ENCODE measurements around the gene VSTM2A.
"Not testable (repeated sequence)": the region's sequence is repeated elsewhere in the genome, so short reads cannot be mapped to it uniquely, and the experiment has no call there.

VSTM2A gene

GRCh38 chr7:54541669-54542625 lies at the start of gene VSTM2A:
VSTM2A (plus strand) TSS chr7:54542375; CDS start chr7:54542731, 356 bp downstream.
- DNase-seq: no peak

- not testable (repeated sequence) for DNase-seq
Measured at GRCh38 chr7:54504531-54504930, 37.6 kb upstream of the VSTM2A start.

- DNase-seq: no peak
Measured at GRCh38 chr7:54529568-54529967, 12.6 kb upstream of the VSTM2A start.

GRCh38 chr7:54538122-54538521 lies 4.1 kb upstream of the VSTM2A start:
- no peak for DNase-seq

- no peak for DNase-seq
Measured at GRCh38 chr7:54543051-54543488, 895 bp downstream of the VSTM2A start.

- DNase-seq: no peak
Measured at GRCh38 chr7:54544149-54544526, 2.0 kb downstream of the VSTM2A start.

GRCh38 chr7:54544527-54545240 lies 2.5 kb downstream of the VSTM2A start:
- DNase-seq: no peak

GRCh38 chr7:54545241-54545563 lies 3.0 kb downstream of the VSTM2A start:
- DNase-seq: no peak

GRCh38 chr7:54546081-54546985 lies 4.2 kb downstream of the VSTM2A start:
- DNase-seq: peak in 1 of 2 donors; percentile 0

- DNase-seq: no peak
Measured at GRCh38 chr7:54546986-54547314, 4.8 kb downstream of the VSTM2A start.

- no peak for DNase-seq
Measured at GRCh38 chr7:54550471-54550870, 8.3 kb downstream of the VSTM2A start.

GRCh38 chr7:54556121-54556520 lies 13.9 kb downstream of the VSTM2A start:
- no peak for DNase-seq

- DNase-seq: no peak
Measured at GRCh38 chr7:54559401-54559800, 17.2 kb downstream of the VSTM2A start.

GRCh38 chr7:54560198-54560597 lies 18.0 kb downstream of the VSTM2A start:
- DNase-seq: no peak

- no peak for DNase-seq
Measured at GRCh38 chr7:54560723-54561122, 18.5 kb downstream of the VSTM2A start.

- DNase-seq: no peak
Measured at GRCh38 chr7:54563329-54563916, 21.2 kb downstream of the VSTM2A start.

- no peak for DNase-seq
Measured at GRCh38 chr7:54565432-54565831, 23.3 kb downstream of the VSTM2A start.

- no peak for DNase-seq
Measured at GRCh38 chr7:54581511-54581910, 39.3 kb downstream of the VSTM2A start.

- DNase-seq: no peak
Measured at GRCh38 chr7:54591404-54592386, 49.5 kb downstream of the VSTM2A start.

GRCh38 chr7:54596747-54597146 lies 54.6 kb downstream of the VSTM2A start:
- no peak for DNase-seq

- no peak for DNase-seq
Measured at GRCh38 chr7:54615537-54615936, 73.4 kb downstream of the VSTM2A start.
